A549 (cell line): Measurements from ENCODE around the gene GPS1.

ENCODE experiments used
- CEBPB ChIP-seq, 2 experiments: fragments of >200 bp in 1 of 2; sonication (Bioruptor Twin) in 1 of 2; formaldehyde crosslinking in 1 of 2; IDR thresholded peaks; 2 replicates each; pipeline ENCODE4 v1.6.1; 2012 to 2016
- CTCF ChIP-seq: fragments of >200 bp; sonication (Bioruptor Twin); formaldehyde crosslinking; IDR thresholded peaks from 3 replicates; pipeline ENCODE4 v1.5.1; 2016
- ELK1 ChIP-seq: fragments of 150-350 bp; IDR thresholded peaks from 2 replicates; pipeline ENCODE4 v1.6.1; 2014; ENCODE audit warnings: low read depth, mild to moderate bottlenecking, low read length
- JUNB ChIP-seq: fragments of >200 bp; sonication (Bioruptor Twin); formaldehyde crosslinking; IDR thresholded peaks from 2 replicates; pipeline ENCODE4 v1.6.1; 2016
- MAFK ChIP-seq: fragments of 450-650 bp; IDR thresholded peaks from 2 replicates; pipeline ENCODE4 v1.6.1; 2014; ENCODE audit not compliant: partially characterized antibody
- MAZ ChIP-seq: fragments of 150-350 bp; IDR thresholded peaks from 2 replicates; pipeline ENCODE4 v1.6.1; 2014; ENCODE audit warnings: antibody characterized with exemption, low read depth, low read length, borderline replicate concordance
- RAD21 ChIP-seq, 2 experiments: fragments of >200 bp in 1 of 2; sonication (Bioruptor Twin) in 1 of 2; formaldehyde crosslinking in 1 of 2; IDR thresholded peaks in 1 of 2; conservative IDR thresholded peaks in 1 of 2; 2 replicates in 1 of 2; 3 replicates in 1 of 2; pipeline ENCODE4 v1.6.1; 2012 to 2018; ENCODE audit warnings: inconsistent platforms in 1 of 2
- RCOR1 ChIP-seq: fragments of 150-350 bp; IDR thresholded peaks from 2 replicates; pipeline ENCODE4 v1.6.1; 2014; ENCODE audit warnings: antibody characterized with exemption, low read length, low read depth
- TP53 ChIP-seq: fragments of 250-450 bp; sonication (Bioruptor Pico); IDR thresholded peaks from 2 replicates; pipeline ENCODE4 v1.5.0; 2021; ENCODE audit warnings: mild to moderate bottlenecking, moderate library complexity
- ZFP36 ChIP-seq: fragments of 450-650 bp; IDR thresholded peaks from 2 replicates; pipeline ENCODE4 v1.6.1; 2014; ENCODE audit warnings: borderline replicate concordance; ENCODE audit not compliant: partially characterized antibody

- TF ChIP-seq MAFK (peak; percentile 45), RAD21 (conservative IDR thresholded peaks at IDR 0.05 in 1 of 2, IDR thresholded peaks at IDR 0.05 in 1 of 2) (no peak), MAZ (no peak), CTCF (no peak), TP53 (CRISPR knock-in tag) (no peak), JUNB (no peak), ZFP36 (no peak), RCOR1 (no peak), ELK1 (no peak), CEBPB (IDR thresholded peaks at IDR 0.05) (no peak)
These were observed 5.3 kb downstream of the GPS1 start for GRCh38 chr17:82056729-82057621.
